Muscle layer of colon (tissue), 2 donors: ENCODE measurements around the gene FBXO24.

Experiments
- H3K27ac ChIP-seq: one replicate; pipeline ENCODE4 v1.7.0; 2013; ENCODE audit warnings: low read depth, mild to moderate bottlenecking, low read length, moderate library complexity
- H3K27me3 ChIP-seq, 2 donors: one replicate each; pipeline ENCODE4 v1.7.0; 2013; ENCODE audit warnings: low read length in 2 of 2, mild to moderate bottlenecking in 2 of 2; ENCODE audit not compliant: insufficient read depth in 2 of 2, control insufficient read depth in 1 of 2
- H3K36me3 ChIP-seq: one replicate; pipeline ENCODE4 v1.7.0; 2013; ENCODE audit warnings: mild to moderate bottlenecking, low read length; ENCODE audit not compliant: insufficient read depth
- H3K4me1 ChIP-seq: one replicate; pipeline ENCODE4 v1.7.0; 2013; ENCODE audit warnings: mild to moderate bottlenecking, low read length; ENCODE audit not compliant: insufficient read depth
- H3K4me3 ChIP-seq, 2 donors: one replicate each; pipeline ENCODE4 v1.7.0; 2013; ENCODE audit warnings: low read length in 2 of 2, low read depth in 1 of 2, mild to moderate bottlenecking in 1 of 2, moderate library complexity in 1 of 2
- H3K9ac ChIP-seq: one replicate; pipeline ENCODE4 v1.7.0; 2013; ENCODE audit warnings: low read length
- H3K9me3 ChIP-seq: one replicate; pipeline ENCODE4 v1.7.0; 2013; ENCODE audit warnings: mild to moderate bottlenecking, low read length
- donor health status: abdominal sarcoma.
- donor health status: Adenocarcinoma of cecum.

The FBXO24 gene

GRCh38 chr7:100632951-100633717 lies 47.0 kb downstream of the FBXO24 start:
- H3K27me3 ChIP-seq: peaks cover 6 to 33% of the 10 kb centered on the region in 2 donors
- peak overlapping the region; percentile 41 to 42 for H3K4me3 ChIP-seq
- peaks cover 12% of the 10 kb centered on the region for H3K4me1 ChIP-seq
- H3K36me3 ChIP-seq: no peaks in the 10 kb centered on the region
- no peak overlapping the region for H3K9ac ChIP-seq
- no peak overlapping the region for H3K27ac ChIP-seq
- no peaks in the 10 kb centered on the region for H3K9me3 ChIP-seq

GRCh38 chr7:100639995-100640516 lies 53.9 kb downstream of the FBXO24 start:
- no peaks in the 10 kb centered on the region for H3K36me3 ChIP-seq
- H3K4me3 ChIP-seq: no peak overlapping the region
- H3K9ac ChIP-seq: no peak overlapping the region
- peaks cover 0 to 27% of the 10 kb centered on the region in 2 donors for H3K27me3 ChIP-seq
- no peaks in the 10 kb centered on the region for H3K9me3 ChIP-seq
- no peak overlapping the region for H3K27ac ChIP-seq
- H3K4me1 ChIP-seq: no peaks in the 10 kb centered on the region

DNA sequence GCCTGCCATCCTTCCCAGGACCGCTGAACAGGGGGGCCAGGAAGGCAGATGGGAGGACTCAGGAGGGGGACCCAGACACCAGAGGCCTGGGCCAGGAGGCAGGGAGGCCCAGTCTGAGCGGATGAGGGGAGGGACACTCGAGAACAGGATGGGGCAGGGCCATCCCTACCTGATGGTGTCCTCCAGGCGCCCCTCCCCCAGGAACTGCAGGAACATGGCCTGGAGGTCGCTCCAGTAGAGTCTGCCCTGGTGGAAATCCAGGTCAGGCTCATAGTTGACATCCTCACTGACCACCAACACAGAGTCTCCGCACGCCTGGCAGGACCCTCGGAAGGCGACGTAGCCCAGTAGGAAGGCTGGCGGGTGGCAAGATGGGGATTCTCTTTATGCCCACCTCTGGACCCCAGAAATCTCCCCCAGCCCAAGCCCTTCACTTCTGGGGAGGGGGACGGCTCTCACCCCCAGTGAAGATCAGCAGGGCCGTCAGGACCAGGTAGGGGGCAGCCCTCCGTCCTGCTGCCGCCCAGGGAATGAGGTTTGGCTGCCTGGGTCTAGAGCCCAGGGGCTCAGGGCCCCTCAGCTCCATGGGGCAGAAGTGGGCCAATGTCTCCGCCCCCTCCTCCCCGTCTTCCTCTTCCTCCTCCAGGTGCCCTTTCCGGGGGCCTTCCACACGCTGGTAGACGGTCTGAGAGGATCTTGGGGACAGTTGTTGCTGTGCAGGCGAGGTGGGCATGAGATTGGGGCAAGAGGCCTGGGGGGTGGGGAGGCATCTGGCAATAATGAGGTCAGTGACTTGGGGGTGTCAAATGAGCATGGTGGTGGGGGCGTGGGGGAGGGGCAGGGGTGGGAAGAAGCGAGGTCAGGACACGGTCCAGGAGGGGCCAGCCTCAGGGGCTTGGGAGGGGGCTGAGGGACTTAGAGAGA lies 54.7 kb downstream of the FBXO24 start:
- H3K4me1 ChIP-seq: no peaks in the 10 kb centered on the region
- H3K36me3 ChIP-seq: no peaks in the 10 kb centered on the region
- H3K4me3 ChIP-seq: no peak overlapping the region
- no peak overlapping the region for H3K9ac ChIP-seq
- peaks cover 0 to 27% of the 10 kb centered on the region in 2 donors for H3K27me3 ChIP-seq
- no peak overlapping the region for H3K27ac ChIP-seq
- no peaks in the 10 kb centered on the region for H3K9me3 ChIP-seq

DNA sequence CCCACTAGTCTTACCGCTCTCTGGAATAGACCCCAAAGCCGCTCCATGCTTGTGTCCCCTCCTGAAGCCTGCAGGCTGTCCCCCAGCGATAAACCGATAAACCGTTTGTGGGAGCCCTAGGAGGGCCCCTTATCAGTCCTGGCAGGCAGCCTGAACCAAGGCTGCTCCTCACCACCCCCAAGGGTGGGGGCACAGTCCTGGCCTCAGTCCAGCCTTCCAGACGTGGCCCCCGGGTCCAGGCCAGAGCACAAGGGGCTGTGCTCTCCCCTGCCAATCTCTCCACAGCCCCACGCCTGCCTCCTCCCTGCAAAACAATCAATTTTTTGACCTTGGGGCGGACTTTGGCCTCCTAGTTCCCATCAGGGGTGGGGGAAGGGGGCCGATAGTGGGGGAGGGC lies 55.3 kb downstream of the FBXO24 start, which contains the start of gene TFR2:
Gene TFR2, minus strand, starts transcription at position 90 of the 397 bp plus-strand sequence. Its CDS starts 43 bp downstream, at position 47.
- H3K27ac ChIP-seq: no peak within 1 kb of the TSS
- peaks cover 0 to 31% of the 10 kb centered on the region in 2 donors for H3K27me3 ChIP-seq
- H3K4me3 ChIP-seq: no peak within 1 kb of the TSS
- no peak within 1 kb of the TSS for H3K9ac ChIP-seq
- H3K9me3 ChIP-seq: no peaks in the 10 kb centered on the region
- no peaks in the 10 kb centered on the region for H3K36me3 ChIP-seq
- H3K4me1 ChIP-seq: no peaks in the 10 kb centered on the region

GRCh38 chr7:100641860-100642533 lies 55.9 kb downstream of the FBXO24 start:
- Histone ChIP-seq H3K4me1 (no peaks in the 10 kb centered on the region), H3K27ac (no peak overlapping the region), H3K36me3 (no peaks in the 10 kb centered on the region), H3K27me3 (peaks cover 0 to 35% of the 10 kb centered on the region in 2 donors), H3K9ac (no peak overlapping the region), H3K4me3 (no peak overlapping the region), H3K9me3 (no peaks in the 10 kb centered on the region)

- H3K9me3 ChIP-seq: no peaks in the 10 kb centered on the region
These were observed 56.4 kb downstream of the FBXO24 start for GRCh38 chr7:100642534-100642907.

DNA sequence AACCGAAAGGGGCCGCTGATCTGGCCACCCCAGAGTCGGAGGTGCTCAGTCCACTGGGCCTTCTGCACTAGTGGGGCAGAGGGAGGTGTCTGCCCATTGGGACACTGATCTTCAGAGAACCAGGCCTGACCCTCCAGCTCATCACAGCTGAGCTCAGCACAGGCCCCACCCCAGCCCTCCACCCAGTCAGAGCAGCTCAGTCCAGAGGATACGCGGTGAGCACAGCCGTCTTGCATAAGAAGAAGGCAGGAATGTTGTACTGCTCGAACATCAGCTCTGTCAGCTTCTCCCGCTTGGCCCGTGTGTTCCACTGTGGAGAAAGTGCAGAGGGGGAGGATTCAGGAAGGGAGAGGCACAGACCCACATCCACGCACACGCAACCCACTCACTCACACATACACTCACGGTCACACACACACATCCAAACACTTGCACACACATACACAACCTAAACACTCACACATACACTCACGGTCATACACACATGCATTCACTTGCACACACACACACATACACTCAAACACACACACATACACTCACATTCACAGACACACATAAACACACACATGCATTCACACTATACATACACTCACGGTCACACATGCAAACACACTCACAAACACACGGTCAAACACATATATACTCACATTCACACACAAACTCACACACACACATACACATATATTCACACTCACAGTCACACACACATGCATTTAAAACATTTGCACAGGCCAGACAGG lies 63.9 kb downstream of the FBXO24 start:
- Histone ChIP-seq H3K9me3 (no peaks in the 10 kb centered on the region), H3K9ac (no peak overlapping the region), H3K27me3 (peaks cover 5 to 28% of the 10 kb centered on the region in 2 donors), H3K36me3 (no peaks in the 10 kb centered on the region), H3K4me1 (no peaks in the 10 kb centered on the region), H3K27ac (no peak overlapping the region), H3K4me3 (no peak overlapping the region)

More at GRCh38 chr7:100642534-100642907, 56.4 kb downstream of the FBXO24 start:
- H3K4me1 ChIP-seq: no peaks in the 10 kb centered on the region
- peaks cover 0 to 39% of the 10 kb centered on the region in 2 donors for H3K27me3 ChIP-seq
- H3K27ac ChIP-seq: no peak overlapping the region
- no peaks in the 10 kb centered on the region for H3K36me3 ChIP-seq
- H3K9ac ChIP-seq: no peak overlapping the region
- H3K4me3 ChIP-seq: no peak overlapping the region
